ENCODE measurements around the gene NLRP5. TPM values are rescaled to one million over a fixed set of nuclear protein-coding genes. Genes with fewer than 3 reads are reported as not detected.

Gene NLRP5
- total RNA-seq, 1 donor from 2014 or later, result not detected

DNA sequence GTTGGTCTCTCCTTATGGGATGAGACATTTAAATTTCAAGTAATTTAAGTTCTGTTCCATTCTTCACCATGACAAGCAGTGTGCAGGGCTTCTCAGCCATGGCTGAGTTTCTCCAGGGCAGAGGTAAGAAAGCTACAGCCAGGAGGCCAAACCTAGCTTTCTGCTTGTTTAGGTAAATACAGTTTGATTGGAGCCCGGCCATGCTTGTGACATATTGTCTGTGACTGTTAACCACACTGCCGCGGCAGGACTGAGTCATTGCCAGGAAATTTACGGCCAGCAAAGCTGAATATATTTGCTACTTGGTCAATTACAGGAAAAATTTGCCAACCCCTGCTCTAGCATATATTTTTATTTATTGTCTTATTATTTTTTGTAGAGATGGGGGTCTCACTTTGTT lies 28.2 kb upstream of the NLRP5 start:
- H3K27me3 Mint-ChIP-seq (ENCODE audit: low read depth), result no peaks in the 10 kb centered on the region
- H3K9me3 Mint-ChIP-seq (ENCODE audit: low read depth), result peaks cover 42% of the 10 kb centered on the region
- TF ChIP-seq, protein P1, sequence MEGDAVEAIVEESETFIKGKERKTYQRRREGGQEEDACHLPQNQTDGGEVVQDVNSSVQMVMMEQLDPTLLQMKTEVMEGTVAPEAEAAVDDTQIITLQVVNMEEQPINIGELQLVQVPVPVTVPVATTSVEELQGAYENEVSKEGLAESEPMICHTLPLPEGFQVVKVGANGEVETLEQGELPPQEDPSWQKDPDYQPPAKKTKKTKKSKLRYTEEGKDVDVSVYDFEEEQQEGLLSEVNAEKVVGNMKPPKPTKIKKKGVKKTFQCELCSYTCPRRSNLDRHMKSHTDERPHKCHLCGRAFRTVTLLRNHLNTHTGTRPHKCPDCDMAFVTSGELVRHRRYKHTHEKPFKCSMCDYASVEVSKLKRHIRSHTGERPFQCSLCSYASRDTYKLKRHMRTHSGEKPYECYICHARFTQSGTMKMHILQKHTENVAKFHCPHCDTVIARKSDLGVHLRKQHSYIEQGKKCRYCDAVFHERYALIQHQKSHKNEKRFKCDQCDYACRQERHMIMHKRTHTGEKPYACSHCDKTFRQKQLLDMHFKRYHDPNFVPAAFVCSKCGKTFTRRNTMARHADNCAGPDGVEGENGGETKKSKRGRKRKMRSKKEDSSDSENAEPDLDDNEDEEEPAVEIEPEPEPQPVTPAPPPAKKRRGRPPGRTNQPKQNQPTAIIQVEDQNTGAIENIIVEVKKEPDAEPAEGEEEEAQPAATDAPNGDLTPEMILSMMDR (IDR thresholded peaks at IDR 0.05), result no peak

DNA sequence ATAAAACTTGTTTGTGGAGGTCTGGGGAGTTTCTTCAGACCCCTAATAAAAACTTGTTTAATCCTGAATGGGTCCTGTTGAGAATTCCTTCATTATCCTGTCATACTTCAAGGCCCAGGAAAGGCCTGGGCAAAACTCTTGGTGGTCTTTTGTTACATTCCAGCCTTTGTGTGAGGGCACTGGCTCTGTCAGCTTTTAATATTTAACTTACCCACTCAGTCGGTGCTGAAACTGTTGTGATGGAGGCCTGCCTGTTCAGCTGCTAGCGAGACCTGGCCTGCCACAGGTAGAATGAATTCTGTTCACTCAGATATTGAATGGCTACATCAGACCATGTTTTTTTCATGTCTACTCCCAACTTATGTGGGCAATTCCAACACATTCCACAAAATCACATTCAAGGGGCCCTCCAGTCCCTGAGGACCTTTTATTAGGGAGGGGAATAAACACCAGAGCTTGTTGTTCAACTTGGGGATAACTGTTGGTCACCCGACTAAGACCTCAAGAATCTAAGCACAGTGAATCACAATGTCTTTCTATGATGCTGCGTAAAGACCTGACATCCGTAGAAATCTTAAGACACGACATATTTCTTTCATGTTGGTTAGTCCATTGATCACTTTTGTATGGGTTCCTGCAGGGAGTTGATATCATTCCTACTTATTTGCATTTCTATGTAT lies 26.4 kb upstream of the NLRP5 start:
- Mint-ChIP-seq H3K27me3 (ENCODE audit: low read depth) (no peaks in the 10 kb centered on the region), H3K4me3 (ENCODE audit: unreplicated experiment) (no peak overlapping the region), H3K9me3 (ENCODE audit: low read depth) (peaks cover 44% of the 10 kb centered on the region), H3K4me1 (ENCODE audit: low read depth) (no peaks in the 10 kb centered on the region), H3K27ac (ENCODE audit: unreplicated experiment) (no peak overlapping the region), H3K36me3 (ENCODE audit: low read depth) (no peaks in the 10 kb centered on the region)
- TF ChIP-seq, protein P1 (IDR thresholded peaks at IDR 0.05), result no peak
- DNase-seq (ENCODE audit: low spot score), result no peak

More for the DNA sequence above, 28.2 kb upstream of the NLRP5 start:
- Mint-ChIP-seq H3K4me3 (ENCODE audit: unreplicated experiment) (no peak overlapping the region), H3K36me3 (ENCODE audit: low read depth) (no peaks in the 10 kb centered on the region), H3K27ac (ENCODE audit: unreplicated experiment) (no peak overlapping the region), H3K4me1 (ENCODE audit: low read depth) (no peaks in the 10 kb centered on the region)
- DNase-seq (ENCODE audit: low spot score), result no peak

DNA sequence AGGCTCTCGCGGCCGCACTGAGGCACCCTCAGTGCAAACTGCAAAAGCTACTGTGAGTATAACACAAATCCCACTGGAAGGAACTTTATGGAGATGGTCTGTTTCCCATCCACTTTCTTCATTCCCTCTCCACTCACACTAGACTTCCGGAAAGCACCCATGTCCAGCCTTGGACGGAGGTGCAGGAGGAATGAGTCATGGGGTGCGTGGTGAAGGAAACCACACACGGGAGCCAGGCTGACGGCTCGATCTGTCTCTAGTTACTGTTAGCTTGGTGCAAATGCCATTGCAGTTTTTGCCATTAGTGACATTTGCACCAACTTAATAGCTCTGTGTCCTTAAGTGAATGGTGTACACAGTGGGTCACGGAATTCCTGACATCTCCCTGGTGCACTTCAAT lies 24.4 kb upstream of the NLRP5 start:
- Mint-ChIP-seq H3K4me3 (ENCODE audit: unreplicated experiment) (no peak overlapping the region), H3K27ac (ENCODE audit: unreplicated experiment) (no peak overlapping the region), H3K27me3 (ENCODE audit: low read depth) (no peaks in the 10 kb centered on the region), H3K36me3 (ENCODE audit: low read depth) (no peaks in the 10 kb centered on the region), H3K9me3 (ENCODE audit: low read depth) (peaks cover 37% of the 10 kb centered on the region), H3K4me1 (ENCODE audit: low read depth) (no peaks in the 10 kb centered on the region)
- TF ChIP-seq, protein P1 (IDR thresholded peaks at IDR 0.05), result no peak
- no peak for DNase-seq (ENCODE audit: low spot score)

DNA sequence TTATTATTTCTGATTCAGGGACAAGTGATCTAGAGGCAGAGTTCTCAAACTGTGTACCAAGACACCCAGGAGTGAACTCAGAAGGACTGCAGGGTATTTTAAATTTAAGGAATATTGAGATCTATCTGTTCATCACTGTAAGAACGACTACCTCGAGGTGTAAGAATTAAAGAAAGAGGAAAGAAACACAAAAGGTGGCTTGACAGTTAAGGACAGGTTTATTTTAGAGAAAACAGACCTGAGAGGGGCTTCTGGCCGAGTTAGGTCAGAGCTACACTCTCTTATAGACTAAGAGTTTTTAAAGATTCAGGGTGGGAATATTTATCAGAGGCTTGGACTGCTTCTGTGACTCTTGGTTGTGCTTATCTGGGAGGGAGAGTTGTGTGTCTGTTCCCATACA lies 12.6 kb upstream of the NLRP5 start:
- no peak for DNase-seq (ENCODE audit: low spot score)
- TF ChIP-seq, protein P1 (IDR thresholded peaks at IDR 0.05), result no peak
- H3K27ac Mint-ChIP-seq (ENCODE audit: unreplicated experiment), result no peak overlapping the region
- no peaks in the 10 kb centered on the region for H3K27me3 Mint-ChIP-seq (ENCODE audit: low read depth)
- H3K4me1 Mint-ChIP-seq (ENCODE audit: low read depth), result no peaks in the 10 kb centered on the region
- no peaks in the 10 kb centered on the region for H3K36me3 Mint-ChIP-seq (ENCODE audit: low read depth)
- H3K9me3 Mint-ChIP-seq (ENCODE audit: low read depth), result peaks cover 52% of the 10 kb centered on the region
- H3K4me3 Mint-ChIP-seq (ENCODE audit: unreplicated experiment), result no peak overlapping the region

DNA sequence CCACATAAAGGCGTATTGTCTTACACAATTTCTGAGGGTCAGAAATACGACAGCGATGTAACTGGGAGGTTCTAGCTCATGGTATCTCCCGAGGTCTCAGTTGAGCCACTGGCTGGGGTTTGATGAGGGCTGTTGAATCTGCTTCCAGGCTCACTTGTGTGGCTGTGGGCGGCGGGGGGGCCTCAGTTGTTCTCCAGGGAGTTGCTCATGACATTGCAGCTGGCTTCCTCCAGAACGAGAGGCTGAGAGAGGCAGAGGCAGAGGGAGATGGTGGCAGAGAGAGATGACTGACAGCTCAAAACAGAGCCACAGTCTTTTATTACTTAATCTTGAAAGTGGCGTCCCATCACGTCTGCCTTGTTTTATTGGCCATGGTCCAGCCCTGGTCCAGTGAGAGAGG lies 6.2 kb upstream of the NLRP5 start:
- TF ChIP-seq, protein P1 (IDR thresholded peaks at IDR 0.05), result no peak
- H3K4me3 Mint-ChIP-seq (ENCODE audit: unreplicated experiment), result no peak overlapping the region
- peaks cover 38% of the 10 kb centered on the region for H3K9me3 Mint-ChIP-seq (ENCODE audit: low read depth)
- H3K27ac Mint-ChIP-seq (ENCODE audit: unreplicated experiment), result no peak overlapping the region
- H3K4me1 Mint-ChIP-seq (ENCODE audit: low read depth), result no peaks in the 10 kb centered on the region
- no peaks in the 10 kb centered on the region for H3K36me3 Mint-ChIP-seq (ENCODE audit: low read depth)
- no peaks in the 10 kb centered on the region for H3K27me3 Mint-ChIP-seq (ENCODE audit: low read depth)
- no peak for DNase-seq (ENCODE audit: low spot score)
